Activated CD8-positive, alpha-beta T cell treated with anti-CD3 and anti-CD28 coated beads, Interleukin-2, amount 10 ng/mL, durations not matched to agents 7 days and 5 days (primary cell): ENCODE measurements around the gene B4GALNT4. TPM values are rescaled to one million over a fixed set of nuclear protein-coding genes. Genes with fewer than 3 reads are reported as not detected.
"Not testable (repeated sequence)": the region's sequence is repeated elsewhere in the genome, so short reads cannot be mapped to it uniquely, and the experiment has no call there.

ENCODE experiments used
- ATAC-seq: fragments of 150-1000 bp; cut with Tn5 transposase; one replicate; pipeline ENCODE4 v1.10.0; 2021; ENCODE audit warnings: moderate library complexity
- CTCF ChIA-PET: fragments of 350-600 bp; sonication (Branson Sonifier 250); formaldehyde crosslinking; loops from one replicate; lab custom pipeline; 2021; ENCODE audit warnings: antibody characterized with exemption; lab: Charles Lee
- POLR2A ChIA-PET: fragments of 350-600 bp; sonication (Branson Sonifier 250); formaldehyde crosslinking; loops from one replicate; lab custom pipeline; 2021; ENCODE audit warnings: antibody characterized with exemption; lab: Charles Lee
- DNase-seq: peaks from one replicate; pipeline ENCODE4 v3.0.0-alpha.2; 2020
- H3K27ac Mint-ChIP-seq: one replicate; pipeline ENCODE4 v1.8.0; 2021; ENCODE audit warnings: mild to moderate bottlenecking, mixed read lengths
- H3K27me3 Mint-ChIP-seq: one replicate; pipeline ENCODE4 v1.8.0; 2021; ENCODE audit warnings: low read depth, mixed read lengths
- H3K36me3 Mint-ChIP-seq: one replicate; pipeline ENCODE4 v1.8.0; 2021; ENCODE audit warnings: low read depth, mixed read lengths
- H3K4me1 Mint-ChIP-seq: one replicate; pipeline ENCODE4 v1.8.0; 2021; ENCODE audit warnings: low read depth, mixed read lengths
- H3K4me3 Mint-ChIP-seq: one replicate; pipeline ENCODE4 v1.8.0; 2021; ENCODE audit warnings: mild to moderate bottlenecking, mixed read lengths
- H3K9me3 Mint-ChIP-seq: one replicate; pipeline ENCODE4 v1.8.0; 2022; ENCODE audit warnings: mixed read lengths; ENCODE audit not compliant: insufficient read depth
- total RNA-seq, 2 experiments: library from RNA; stranded (reverse); gene quantifications; one replicate each; pipeline ENCODE4 v1.2.3, GENCODE V29; 2021

The B4GALNT4 gene
- total RNA-seq, 2 experiments from 2014 or later: 0.26 to 0.52 TPM

GRCh38 chr11:407651-408123, 38.4 kb downstream of the B4GALNT4 start:
- Mint-ChIP-seq H3K9me3 (no peaks in the 10 kb centered on the region), H3K4me1 (peaks cover 17% of the 10 kb centered on the region), H3K36me3 (peaks cover 4% of the 10 kb centered on the region), H3K27me3 (no peaks in the 10 kb centered on the region), H3K27ac (peak overlapping the region; percentile 43), H3K4me3 (no peak overlapping the region)
- ChIA-PET POLR2A (interaction anchor here (1.0 to 3.2 kb wide), 4 partner anchors 8 to 120 kb away, joined by 3 to 21 read pairs (median 6); partner anchors contain the start of genes PTDSS2 and SIGIRR), CTCF (interaction anchor here (0.8 to 3.2 kb wide), 4 partner anchors 40 to 157 kb away, joined by 4 to 29 read pairs (median 10); partner anchors contain the start of gene PTDSS2)
- ATAC-seq (no peak), DNase-seq (no peak)

GRCh38 chr11:408154-409007, 39.1 kb downstream of the B4GALNT4 start:
- Mint-ChIP-seq H3K27ac (no peak overlapping the region), H3K4me3 (no peak overlapping the region), H3K4me1 (peaks cover 24% of the 10 kb centered on the region), H3K27me3 (no peaks in the 10 kb centered on the region), H3K9me3 (no peaks in the 10 kb centered on the region), H3K36me3 (peaks cover 4% of the 10 kb centered on the region)
- DNase-seq (no peak), ATAC-seq (no peak)
- CTCF ChIA-PET: interaction anchor here (2.2 to 3.2 kb wide), 3 partner anchors 39 to 158 kb away, joined by 6 to 29 read pairs (median 15); partner anchors contain the start of gene PTDSS2
- POLR2A ChIA-PET: interaction anchor here (1.0 to 3.2 kb wide), 2 partner anchors 7 to 40 kb away, joined by 3 to 21 read pairs; partner anchors contain the start of gene SIGIRR

- Mint-ChIP-seq H3K27ac (no peak overlapping the region), H3K4me1 (peaks cover 26% of the 10 kb centered on the region), H3K27me3 (no peaks in the 10 kb centered on the region), H3K36me3 (peaks cover 4% of the 10 kb centered on the region), H3K9me3 (no peaks in the 10 kb centered on the region), H3K4me3 (no peak overlapping the region)
- no peak for DNase-seq
- ChIA-PET POLR2A (no interaction called here), CTCF (interaction anchor here (3.2 kb wide), 1 partner anchor 38 kb away, joined by 15 read pairs; no protein-coding TSS in a partner anchor)
- no peak for ATAC-seq
These were observed 39.8 kb downstream of the B4GALNT4 start for GRCh38 chr11:409008-409599.

- H3K9me3 Mint-ChIP-seq: no peaks in the 10 kb centered on the region
- H3K36me3 Mint-ChIP-seq: peaks cover 10% of the 10 kb centered on the region
- POLR2A ChIA-PET: interaction anchor here (0.9 to 1.5 kb wide), 2 partner anchors 38 to 97 kb away, joined by 3 to 4 read pairs; partner anchors contain the start of gene RNH1
- no peak overlapping the region for H3K27ac Mint-ChIP-seq
- CTCF ChIA-PET: interaction anchor here (0.9 kb wide), 1 partner anchor 109 kb away, joined by 3 read pairs; no protein-coding TSS in a partner anchor
- no peak overlapping the region for H3K4me3 Mint-ChIP-seq
- H3K4me1 Mint-ChIP-seq: peaks cover 33% of the 10 kb centered on the region
- no peak for DNase-seq
- no peak for ATAC-seq
- H3K27me3 Mint-ChIP-seq: no peaks in the 10 kb centered on the region
These were observed 40.5 kb downstream of the B4GALNT4 start for GRCh38 chr11:409600-410483.

GRCh38 chr11:410711-411110, 41.4 kb downstream of the B4GALNT4 start:
- H3K4me3 Mint-ChIP-seq, H3K27me3 Mint-ChIP-seq, ATAC-seq, H3K36me3 Mint-ChIP-seq, H3K27ac Mint-ChIP-seq, H3K9me3 Mint-ChIP-seq, DNase-seq: not testable (repeated sequence)
- POLR2A ChIA-PET: interaction anchor here (0.9 to 1.5 kb wide), 2 partner anchors 37 to 96 kb away, joined by 3 to 4 read pairs; partner anchors contain the start of gene RNH1
- H3K4me1 Mint-ChIP-seq: peaks cover 34% of the 10 kb centered on the region
- CTCF ChIA-PET: interaction anchor here (0.9 to 1.5 kb wide), 3 partner anchors 38 to 160 kb away, joined by 3 read pairs; no protein-coding TSS in a partner anchor

GRCh38 chr11:411520-411919, 42.2 kb downstream of the B4GALNT4 start:
- H3K9me3 Mint-ChIP-seq, DNase-seq, H3K27ac Mint-ChIP-seq, H3K4me3 Mint-ChIP-seq, H3K27me3 Mint-ChIP-seq, H3K36me3 Mint-ChIP-seq, ATAC-seq: not testable (repeated sequence)
- H3K4me1 Mint-ChIP-seq: peaks cover 33% of the 10 kb centered on the region
- POLR2A ChIA-PET: interaction anchor here (1.5 kb wide), 1 partner anchor 95 kb away, joined by 4 read pairs; the partner anchor contains the start of gene RNH1
- CTCF ChIA-PET: interaction anchor here (1.0 to 1.5 kb wide), 3 partner anchors 38 to 161 kb away, joined by 3 to 4 read pairs (median 3); no protein-coding TSS in a partner anchor

- DNase-seq (no peak), ATAC-seq (no peak)
- H3K9me3 Mint-ChIP-seq: no peaks in the 10 kb centered on the region
- H3K27me3 Mint-ChIP-seq: no peaks in the 10 kb centered on the region
- H3K4me1 Mint-ChIP-seq: peaks cover 31% of the 10 kb centered on the region
- no peak overlapping the region for H3K27ac Mint-ChIP-seq
- H3K36me3 Mint-ChIP-seq: peaks cover 8% of the 10 kb centered on the region
- ChIA-PET CTCF (interaction anchor here (1.5 to 5.4 kb wide), 2 partner anchors 36 to 107 kb away, joined by 4 to 60 read pairs; partner anchors contain the start of gene PTDSS2), POLR2A (no interaction called here)
- H3K4me3 Mint-ChIP-seq: peak overlapping the region; percentile 77
These were observed 43.4 kb downstream of the B4GALNT4 start for GRCh38 chr11:412641-413119.

GRCh38 chr11:413120-414081, 44.1 kb downstream of the B4GALNT4 start:
- Mint-ChIP-seq H3K4me1 (peaks cover 31% of the 10 kb centered on the region), H3K27me3 (no peaks in the 10 kb centered on the region), H3K36me3 (peaks cover 8% of the 10 kb centered on the region), H3K27ac (peak overlapping the region; percentile 73), H3K9me3 (no peaks in the 10 kb centered on the region), H3K4me3 (peak overlapping the region; percentile 77)
- ChIA-PET CTCF (interaction anchor here (1.5 to 5.4 kb wide), 2 partner anchors 36 to 108 kb away, joined by 4 to 60 read pairs; partner anchors contain the start of gene PTDSS2), POLR2A (interaction anchor here (1.1 to 3.9 kb wide), 4 partner anchors 7 to 54 kb away, joined by 3 to 59 read pairs (median 12); partner anchors contain the start of gene PTDSS2)
- DNase-seq (peak; percentile 52), ATAC-seq (no peak)

GRCh38 chr11:414318-414857, 45.1 kb downstream of the B4GALNT4 start:
- H3K4me1 Mint-ChIP-seq: peaks cover 30% of the 10 kb centered on the region
- peak overlapping the region; percentile 97 for H3K4me3 Mint-ChIP-seq
- H3K36me3 Mint-ChIP-seq: peaks cover 8% of the 10 kb centered on the region
- ChIA-PET CTCF (interaction anchor here (0.9 to 5.4 kb wide), 6 partner anchors 8 to 109 kb away, joined by 3 to 60 read pairs (median 4); partner anchors contain the start of genes ANO9 and PTDSS2), POLR2A (interaction anchor here (1.1 to 3.9 kb wide), 8 partner anchors 8 to 202 kb away, joined by 3 to 59 read pairs (median 4); partner anchors contain the start of genes ANO9, PTDSS2 and RNH1)
- H3K27me3 Mint-ChIP-seq: no peaks in the 10 kb centered on the region
- H3K9me3 Mint-ChIP-seq: no peaks in the 10 kb centered on the region
- no peak for DNase-seq
- ATAC-seq: peak; percentile 34
- peak overlapping the region; percentile 93 for H3K27ac Mint-ChIP-seq
